ENCODE measurements around the gene ZDHHC20.

The ZDHHC20 gene, protein sequence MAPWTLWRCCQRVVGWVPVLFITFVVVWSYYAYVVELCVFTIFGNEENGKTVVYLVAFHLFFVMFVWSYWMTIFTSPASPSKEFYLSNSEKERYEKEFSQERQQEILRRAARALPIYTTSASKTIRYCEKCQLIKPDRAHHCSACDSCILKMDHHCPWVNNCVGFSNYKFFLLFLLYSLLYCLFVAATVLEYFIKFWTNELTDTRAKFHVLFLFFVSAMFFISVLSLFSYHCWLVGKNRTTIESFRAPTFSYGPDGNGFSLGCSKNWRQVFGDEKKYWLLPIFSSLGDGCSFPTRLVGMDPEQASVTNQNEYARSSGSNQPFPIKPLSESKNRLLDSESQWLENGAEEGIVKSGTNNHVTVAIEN

DNA sequence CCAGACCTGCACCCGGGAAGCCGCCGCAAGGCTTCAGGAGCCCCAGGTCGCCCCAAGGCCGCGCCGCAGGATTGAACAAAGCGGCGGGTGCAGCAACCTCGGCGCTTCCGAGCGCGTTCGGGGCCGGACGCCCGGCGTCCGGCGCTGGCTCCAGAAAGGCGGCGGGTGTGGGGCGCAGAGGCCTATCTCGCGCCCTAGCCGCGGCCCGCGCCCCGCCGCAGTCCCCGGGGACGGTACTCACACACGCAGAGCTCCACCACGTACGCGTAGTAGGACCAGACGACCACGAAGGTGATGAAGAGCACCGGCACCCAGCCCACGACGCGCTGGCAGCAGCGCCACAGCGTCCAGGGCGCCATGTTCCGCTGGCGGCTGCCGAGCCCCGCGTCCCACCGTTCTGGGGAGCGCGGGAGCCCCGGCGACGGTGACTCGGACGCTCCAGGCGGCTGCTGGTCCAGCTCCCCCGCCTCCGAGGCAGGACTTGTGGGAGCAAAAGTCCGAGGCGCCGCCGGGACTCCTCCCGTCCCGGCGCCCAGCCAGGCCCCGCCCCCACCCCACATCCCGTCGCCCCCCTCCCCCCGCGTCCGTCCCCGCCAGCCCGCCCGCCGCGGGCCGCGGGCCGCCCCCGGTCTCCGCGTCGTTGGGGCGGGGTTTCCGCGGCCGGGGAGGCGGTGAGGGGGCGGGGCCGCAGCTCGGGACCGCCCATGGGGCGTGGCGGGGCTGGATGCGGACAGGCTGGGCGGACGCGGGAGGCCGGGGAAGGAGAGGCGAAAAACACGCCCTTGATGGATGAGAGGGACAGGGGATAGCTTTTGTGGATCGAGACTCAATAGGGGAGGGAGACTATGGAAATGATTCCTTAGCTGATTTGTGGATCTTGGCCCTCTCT, at the start of gene ZDHHC20:
Gene ZDHHC20 (minus strand): TSS at position 491 of the 889 bp plus-strand sequence. CDS start 132 bp downstream, at position 359.
- peak; percentile 83 for DNase-seq (ENCODE audit: low read depth)

DNA sequence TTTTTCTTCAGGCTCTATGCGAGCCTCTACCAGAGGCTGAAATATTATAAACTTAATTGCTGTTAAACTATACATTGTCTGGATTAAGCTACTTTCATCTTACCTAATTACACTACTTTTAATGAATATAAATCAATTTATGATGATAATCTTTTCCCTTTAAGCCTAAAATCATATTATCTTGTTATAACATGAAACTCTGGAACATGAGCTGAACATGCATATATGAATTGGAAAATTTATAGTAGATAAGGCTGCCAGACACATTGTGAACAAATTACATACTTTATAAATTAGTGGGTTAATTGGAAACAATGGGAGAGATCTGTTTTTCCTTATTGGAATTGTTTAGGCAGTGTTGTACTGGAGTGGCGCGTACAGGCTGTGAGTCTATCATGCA, 45.3 kb upstream of the ZDHHC20 start:
- no peak for DNase-seq (ENCODE audit: low read depth)

DNA sequence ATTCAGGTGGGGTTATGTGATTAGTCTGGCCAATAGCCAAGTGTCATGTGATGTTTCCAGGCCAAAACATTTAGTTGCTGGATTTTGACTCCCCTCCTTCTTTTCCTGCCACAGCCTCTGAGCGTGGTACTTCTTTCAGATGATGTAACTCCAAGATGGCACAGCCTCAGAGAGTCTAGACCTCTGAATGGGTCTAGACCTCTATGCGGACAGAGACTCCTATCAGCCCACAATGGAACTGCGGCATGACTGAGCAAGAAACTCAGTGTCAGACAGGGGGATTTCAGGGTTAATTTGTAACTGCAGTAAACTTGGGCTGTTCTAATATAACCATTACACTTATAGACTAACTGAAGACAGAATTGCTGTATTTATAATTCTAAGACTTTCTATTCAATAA, 42.6 kb upstream of the ZDHHC20 start:
- no peak for DNase-seq (ENCODE audit: low read depth)

DNA sequence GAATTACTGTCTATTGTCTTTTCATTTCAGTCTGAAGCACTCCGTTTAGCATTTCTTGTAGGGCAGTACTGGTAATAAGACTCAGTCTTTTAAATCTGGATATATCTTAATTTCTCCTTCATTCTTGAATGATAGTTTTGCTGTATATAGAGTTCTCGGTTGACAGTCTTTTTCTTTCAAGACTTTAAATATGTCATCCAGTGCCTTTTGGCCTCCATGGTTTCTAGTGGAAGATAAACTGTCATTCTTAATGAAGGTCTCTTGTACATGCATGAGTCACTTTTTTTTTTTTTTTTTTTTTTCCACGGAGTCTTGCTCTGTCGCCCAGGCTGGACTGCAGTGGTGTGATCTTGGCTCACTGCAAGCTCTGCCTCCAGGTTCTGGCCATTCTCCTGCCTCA, 27.2 kb upstream of the ZDHHC20 start:
- no peak for DNase-seq (ENCODE audit: low read depth)

DNA sequence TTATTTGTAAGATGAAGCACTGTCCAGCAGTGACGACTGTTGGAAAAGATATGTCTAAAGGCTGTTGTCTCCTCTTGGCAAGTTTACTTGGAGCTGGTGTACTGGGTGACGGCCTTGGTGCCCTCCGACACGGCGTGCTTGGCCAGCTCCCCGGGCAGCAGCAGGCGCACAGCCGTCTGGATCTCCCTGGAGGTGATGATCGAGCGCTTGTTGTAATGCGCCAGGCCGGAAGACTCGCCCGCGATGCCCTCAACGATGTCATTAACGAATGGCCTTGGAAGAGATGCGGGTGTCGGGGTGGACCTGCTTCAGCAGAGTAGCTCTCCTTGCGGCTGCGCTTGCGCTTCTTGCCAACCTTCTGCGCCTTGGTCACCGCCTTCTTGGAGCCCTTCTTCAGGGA, 24.6 kb upstream of the ZDHHC20 start:
- DNase-seq (ENCODE audit: low read depth), result no peak

DNA sequence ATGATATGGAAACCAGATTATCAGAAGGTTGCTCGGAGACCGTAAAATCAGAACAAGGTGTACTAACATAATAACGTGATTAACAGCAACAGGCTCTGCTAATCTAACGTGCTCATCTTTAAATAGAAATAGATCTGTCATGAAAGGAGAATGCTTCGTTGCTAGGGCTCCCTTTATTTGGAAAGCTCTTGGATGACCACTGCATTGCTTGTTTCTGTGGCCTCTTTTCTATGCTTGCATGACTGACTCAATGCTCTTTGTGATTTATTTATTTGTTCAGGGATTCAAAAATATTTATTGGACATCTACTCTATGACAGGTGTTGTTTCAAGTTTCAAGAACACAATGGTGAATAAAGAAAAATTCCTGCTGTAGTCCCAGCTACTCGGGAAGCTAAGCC, 22.3 kb upstream of the ZDHHC20 start:
- DNase-seq (ENCODE audit: low read depth), result no peak

DNA sequence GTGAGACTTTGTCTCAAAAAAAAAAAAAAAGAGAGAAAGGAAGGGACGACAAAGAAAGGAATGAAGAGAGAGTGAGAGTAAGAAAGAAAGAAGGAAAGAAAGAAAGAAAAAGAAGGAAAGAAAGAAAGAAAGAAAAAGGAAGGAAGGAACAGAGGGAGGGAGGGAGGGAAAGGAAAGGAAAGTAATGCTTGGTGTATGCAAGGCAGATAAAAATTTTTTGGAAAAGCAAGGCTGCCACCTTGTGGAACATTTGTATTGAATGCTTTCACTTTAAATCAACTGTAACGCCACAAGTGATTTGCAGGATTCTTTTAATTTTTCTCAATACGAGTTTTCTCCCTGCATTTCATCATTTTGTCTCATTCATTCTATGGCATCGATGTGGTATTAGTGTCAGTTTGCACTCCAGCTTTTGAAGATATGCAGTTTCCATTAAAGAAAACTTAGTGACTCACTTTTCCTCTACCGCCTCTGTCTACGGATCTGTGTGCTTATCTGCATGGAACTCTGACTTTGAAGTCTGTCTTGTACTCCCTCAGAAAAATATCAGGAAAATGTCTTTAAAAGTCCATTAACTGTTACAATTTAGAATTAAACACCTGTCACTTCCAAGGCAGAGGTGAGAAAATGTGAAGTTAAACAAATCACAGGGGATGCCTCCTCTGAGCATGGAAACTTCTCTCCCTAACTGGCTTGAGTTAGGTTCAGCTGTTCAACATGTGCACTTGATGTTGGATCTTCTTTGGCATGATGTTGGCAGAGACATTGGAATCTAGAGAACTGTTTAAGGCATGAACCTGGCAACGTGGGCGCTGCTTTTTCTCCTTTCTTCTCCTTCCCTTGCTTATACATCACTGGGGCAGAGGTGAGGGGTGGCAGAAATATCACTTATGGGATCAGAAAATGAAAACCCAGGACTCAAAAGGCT, 20.0 kb upstream of the ZDHHC20 start:
- DNase-seq (ENCODE audit: low read depth), result no peak

DNA sequence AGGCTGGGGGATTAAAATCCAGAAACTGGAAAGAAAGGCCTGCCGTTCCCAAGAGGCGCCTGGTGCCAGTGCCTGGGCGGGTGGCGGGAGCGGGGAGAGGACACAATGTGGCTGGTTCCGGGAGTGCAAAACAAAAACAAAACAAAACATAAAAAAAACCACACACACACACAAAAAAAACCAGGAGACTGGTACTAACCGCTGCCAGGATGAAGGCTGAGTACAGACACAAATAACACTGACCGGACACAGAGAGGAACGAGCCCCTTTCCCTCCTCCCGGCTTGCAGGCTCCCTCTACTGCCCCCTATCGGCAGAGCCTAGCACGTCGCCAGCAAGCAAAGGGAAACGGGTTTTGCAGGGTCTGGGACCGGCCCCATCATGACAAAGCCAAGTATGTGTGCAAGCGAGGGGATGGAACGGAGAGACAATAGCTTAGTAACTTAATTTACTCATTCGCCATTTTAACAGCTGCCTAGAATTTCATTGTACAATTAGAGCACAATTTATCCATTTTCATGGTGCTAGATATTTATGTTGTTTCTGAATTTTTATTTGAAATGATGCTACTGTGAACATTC, 17.9 kb upstream of the ZDHHC20 start:
- peak; percentile 60 for DNase-seq (ENCODE audit: low read depth)

DNA sequence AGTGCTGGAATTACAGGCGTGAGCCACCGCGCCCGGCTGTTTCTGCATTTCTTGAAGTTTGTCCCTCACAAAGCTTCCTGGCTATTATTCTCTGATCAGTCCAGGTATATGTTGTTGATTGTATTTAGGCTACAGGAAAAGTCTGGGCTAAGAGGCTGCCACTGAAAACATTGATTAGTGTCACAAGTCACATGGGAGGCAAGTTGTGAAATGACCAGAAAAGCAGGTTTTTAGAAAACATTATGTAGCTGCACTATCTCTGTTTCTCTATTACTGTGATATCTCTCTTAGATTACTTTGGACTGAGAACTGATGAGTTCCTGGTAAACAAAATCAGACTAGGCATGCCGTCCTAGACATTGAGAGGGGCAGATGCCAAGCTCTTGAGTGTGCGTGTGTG, 16.0 kb upstream of the ZDHHC20 start:
- no peak for DNase-seq (ENCODE audit: low read depth)

DNA sequence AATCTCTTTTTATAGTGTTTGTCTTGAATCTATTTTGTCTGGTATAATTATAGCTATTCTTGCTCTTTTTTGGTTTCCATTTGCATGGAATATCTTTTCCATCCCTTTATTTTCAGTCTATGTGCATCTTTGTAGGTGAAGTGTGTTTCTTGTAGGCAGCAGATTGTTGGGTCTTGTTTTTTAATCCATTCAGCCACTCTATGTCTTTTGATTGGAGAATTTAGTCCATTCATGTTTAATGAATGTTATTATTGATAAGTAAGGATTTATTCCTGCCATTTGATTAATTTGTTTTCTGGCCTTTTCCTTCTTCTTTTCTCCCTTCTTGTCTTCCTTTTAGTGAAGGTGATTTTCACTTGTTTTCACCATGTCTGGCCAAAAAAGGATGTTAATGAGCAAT, 11.7 kb upstream of the ZDHHC20 start:
- no peak for DNase-seq (ENCODE audit: low read depth)

DNA sequence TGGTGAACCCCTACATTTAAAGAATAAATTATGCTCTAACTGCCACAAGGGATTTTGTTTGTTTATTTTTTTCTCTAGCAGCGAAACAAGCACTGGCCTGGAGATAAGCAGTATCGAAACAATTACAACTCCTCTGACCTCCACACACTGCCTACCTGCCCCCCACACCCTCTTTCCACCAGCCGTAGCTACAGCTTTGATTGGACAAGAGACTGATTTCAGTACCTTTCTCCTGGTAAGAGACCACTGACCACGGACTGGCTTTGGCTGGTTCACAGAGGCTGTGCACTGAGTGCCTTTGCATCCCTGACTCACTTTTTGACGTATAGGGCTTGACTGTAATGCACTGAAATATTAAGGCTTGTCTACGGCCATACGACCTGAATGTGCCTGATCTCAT, 7.4 kb upstream of the ZDHHC20 start:
- no peak for DNase-seq (ENCODE audit: low read depth)

DNA sequence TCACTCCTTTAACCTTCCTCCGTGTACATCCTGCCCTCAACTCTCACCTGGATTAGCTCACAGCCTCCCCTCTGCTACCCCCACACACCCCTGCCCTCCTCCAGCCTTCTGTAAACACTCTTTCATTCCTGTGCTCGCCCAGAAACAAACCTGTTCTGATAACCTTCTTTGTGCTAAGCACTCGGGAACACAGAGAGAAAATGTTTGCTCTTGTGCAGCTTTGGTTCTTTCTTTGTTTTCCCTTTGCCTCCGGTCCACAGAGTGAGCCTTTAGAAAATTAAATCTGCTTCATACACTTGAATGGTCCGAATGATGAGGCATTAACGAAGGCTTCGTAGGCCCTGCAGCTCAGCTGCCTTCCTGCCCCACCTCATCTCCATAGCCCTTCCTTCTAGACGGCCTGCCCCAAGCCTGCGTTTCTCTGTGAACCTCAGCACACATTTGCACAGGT, 6.6 kb upstream of the ZDHHC20 start:
- no peak for DNase-seq (ENCODE audit: low read depth)

DNA sequence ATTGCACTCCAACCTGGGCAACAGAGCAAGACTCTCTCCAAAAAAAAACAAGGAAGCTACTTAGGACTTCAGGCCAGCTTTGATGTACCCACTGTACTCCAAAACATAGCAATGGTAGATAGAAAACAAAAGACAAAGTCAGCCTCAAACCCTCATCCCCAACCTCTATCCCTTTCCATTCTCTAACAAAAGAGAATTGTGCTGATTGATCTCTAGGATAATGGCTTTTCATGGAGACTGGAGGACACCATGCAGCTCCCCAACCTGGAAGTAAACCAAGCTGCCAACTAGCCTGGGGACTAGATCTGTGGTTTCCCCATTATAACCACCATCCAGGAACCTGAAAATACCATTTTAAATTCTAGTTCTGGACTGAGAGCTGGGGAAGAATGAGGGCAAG, 4.3 kb upstream of the ZDHHC20 start:
- no peak for DNase-seq (ENCODE audit: low read depth)

DNA sequence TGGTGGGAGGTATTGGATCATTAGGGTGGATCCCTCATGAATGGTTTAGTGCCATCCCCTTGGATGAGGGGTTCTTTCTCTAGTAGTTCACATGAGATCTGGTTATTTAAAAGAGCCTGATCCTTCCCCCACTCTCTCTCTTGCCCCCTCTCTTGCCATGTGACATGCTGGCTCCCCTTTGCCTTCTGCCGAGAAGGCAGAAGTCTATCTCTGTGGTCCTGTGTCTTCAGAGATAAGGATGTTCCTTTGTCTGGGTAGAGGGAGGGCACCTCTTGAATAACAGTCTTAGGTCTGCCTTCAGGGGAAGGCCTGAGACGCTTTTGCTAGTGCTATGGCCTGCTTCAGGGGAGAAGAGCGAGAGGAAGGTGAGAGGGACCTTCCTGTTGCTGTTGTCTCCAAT, 2.0 kb upstream of the ZDHHC20 start:
- DNase-seq (ENCODE audit: low read depth), result no peak

DNA sequence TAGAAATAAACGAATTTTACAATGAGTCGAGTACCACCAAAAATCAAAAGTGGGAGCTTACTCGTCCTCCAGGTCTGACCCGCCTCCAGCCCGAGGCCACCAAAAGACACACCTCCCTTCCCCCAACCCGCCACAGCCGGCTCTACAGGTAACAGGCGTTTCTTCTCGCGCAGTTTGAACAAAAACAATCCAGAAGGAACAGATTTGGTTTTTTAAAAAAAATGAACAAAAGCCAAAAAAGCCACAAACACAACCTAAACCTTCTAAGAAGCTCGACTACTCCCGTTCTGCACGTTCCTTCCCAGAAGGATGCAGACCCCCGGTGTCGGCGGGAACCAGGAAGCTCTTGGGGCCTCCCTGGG, 671 bp downstream of the ZDHHC20 start:
- peak; percentile 32 for DNase-seq (ENCODE audit: low read depth)

DNA sequence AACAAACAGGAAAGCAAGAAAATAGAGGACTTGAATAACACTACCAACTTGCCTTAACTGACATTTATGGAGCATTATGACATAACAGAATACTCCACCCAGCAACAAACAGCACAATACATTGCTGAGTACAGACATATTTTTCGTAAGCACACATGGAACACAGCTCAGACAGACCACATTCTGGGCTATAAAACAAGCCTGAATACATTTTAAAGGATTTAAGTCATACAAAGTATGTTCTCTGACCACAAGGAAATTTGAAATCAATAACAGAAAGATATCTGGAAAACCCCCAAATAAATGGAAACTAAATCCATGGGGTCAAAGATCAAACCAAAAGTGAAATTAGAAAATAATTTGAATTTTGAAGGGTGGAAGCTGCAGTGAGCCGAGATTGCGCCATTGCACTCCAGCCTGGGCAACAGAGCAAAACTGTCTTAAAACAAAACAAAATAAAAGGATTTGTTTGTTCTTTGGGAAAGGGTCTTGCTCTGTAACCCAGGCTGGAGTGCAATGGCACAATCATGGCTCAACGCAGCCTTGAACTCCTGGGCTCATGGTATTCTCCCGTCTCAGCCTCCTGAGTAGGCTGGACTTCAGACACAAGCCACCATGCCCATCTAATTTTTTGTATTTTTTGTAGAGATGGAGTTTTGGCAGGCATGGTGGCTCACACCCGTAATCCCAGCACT, 5.6 kb downstream of the ZDHHC20 start:
- DNase-seq (ENCODE audit: low read depth), result no peak

DNA sequence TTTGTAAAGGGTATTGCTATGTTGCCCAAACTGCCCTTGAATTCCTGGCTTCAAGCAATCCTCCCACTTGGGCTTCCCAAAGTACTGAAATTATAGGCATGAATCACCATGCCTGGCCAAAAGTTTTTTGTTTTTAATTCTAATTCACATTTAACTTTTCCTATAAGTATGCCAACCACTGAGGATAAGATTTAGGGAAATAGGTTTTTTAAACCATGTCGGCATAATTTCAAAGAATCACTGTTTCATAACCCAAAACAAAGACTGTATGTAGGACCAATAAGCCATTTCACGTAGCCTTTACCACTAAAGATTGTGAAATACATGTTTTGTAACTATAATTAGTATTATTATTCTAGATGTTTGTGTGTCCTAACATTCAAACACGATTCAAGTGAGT, 8.2 kb downstream of the ZDHHC20 start:
- DNase-seq (ENCODE audit: low read depth), result no peak

DNA sequence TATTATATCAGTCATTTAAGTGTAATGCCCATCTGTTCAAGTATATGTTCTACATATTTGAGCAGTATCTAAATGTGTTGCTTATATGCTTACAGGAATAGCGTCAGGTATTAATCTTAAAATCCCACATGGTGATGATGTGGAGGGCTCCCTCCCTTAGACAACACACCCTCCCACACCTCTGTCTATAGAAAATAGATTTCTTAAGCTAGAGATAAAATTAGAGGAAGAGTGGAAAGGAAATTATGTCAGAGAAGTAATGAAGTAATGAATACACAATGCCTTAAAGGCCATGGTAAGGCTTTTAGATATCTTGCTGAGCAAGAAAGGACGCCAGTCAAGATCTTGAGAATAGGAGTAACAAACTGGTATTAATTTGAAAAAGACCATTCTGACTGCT, 12.4 kb downstream of the ZDHHC20 start:
- DNase-seq (ENCODE audit: low read depth), result no peak

DNA sequence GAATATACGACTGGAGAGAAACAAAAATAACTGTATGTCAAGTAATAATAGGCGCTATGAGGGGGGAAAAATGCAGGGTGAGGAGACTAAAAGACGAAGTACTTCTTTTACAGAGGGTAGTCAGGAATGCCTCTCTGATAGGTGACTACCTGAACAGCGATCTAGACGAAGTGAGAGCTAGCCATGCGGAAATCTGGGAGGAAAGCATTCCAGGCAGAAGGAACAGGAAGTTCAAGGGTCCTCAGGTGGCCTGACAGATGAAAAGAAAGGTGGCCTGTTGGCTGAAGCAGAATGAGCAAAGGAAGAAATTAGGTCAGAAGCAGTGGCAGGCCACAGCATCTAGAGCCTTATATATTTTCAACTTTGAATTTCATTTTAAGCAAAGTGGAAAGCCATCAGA, 13.3 kb downstream of the ZDHHC20 start:
- DNase-seq (ENCODE audit: low read depth), result no peak

DNA sequence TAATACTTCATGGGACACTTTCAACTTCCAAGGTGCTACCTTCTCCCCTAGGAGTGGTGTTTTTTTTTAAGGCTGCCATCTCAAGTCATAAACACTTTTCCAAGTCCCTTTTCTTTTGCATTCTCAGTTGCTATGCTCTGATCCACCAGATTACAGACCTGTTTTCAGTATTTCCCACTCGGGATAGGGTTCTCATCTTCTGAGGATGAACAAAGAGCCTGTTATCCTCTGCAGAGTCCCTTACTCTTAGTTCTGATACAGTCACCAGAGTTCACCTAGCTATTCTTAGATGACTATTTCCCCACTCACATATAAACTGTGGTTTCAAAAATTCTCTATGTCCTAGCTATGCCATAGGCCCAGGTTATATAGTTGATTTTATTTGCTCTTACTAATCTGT, 15.9 kb downstream of the ZDHHC20 start:
- no peak for DNase-seq (ENCODE audit: low read depth)

DNA sequence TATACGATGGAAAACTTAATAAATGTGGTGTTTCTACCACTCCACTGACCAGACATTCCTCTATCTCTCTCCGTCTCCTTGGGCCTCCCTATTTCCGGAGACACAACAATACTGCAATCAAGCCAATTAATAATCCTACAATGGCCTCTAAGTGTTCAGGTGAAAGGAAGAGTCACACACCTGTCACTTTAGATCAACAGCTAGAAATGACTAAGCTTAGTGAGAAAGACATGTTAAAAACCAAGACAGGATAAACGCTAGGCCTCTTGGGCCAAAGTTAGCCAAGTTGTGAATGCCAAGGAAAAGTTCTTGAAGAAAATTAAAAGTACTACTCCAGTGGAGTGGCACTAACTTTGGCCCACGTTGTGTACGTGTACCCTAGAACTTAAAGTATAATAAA, 22.5 kb downstream of the ZDHHC20 start:
- no peak for DNase-seq (ENCODE audit: low read depth)
